ENCODE results near the gene ZNF483. TPM values are rescaled to one million over a fixed set of nuclear protein-coding genes. Genes with fewer than 3 reads are reported as not detected.
A peak's percentile ranks its signal among the peaks of the same experiment; 100 is the strongest.
"Not testable (repeated sequence)": the region's sequence is repeated elsewhere in the genome, so short reads cannot be mapped to it uniquely, and the experiment has no call there.

The ZNF483 gene
- total RNA-seq, 2 donors from 2014 or later, result 20.9 to 21.0 TPM

DNA sequence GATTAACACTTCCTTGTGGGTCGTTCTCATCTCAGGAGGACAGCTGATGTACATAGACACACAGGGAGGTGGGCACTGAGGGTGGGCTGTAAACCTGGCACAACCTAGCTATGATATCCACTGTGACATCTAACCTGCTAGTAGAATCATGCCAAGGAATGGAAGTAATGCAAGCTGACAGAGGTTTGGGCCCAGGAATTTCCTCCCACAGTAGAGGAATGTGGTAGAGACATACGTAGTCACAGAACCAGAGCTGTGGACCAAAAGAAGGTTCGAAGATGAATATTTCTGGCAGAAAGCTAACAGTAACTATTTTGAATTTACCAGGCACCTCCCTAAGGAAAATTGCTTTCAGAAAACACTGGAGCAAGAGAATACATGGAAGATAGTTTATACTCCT is 90.9 kb downstream of the ZNF483 start:
- Mint-ChIP-seq H3K36me3 (ENCODE audit: low read depth) (no peaks in the 10 kb centered on the region), H3K27me3 (ENCODE audit: insufficient read depth) (peaks cover 3% of the 10 kb centered on the region), H3K4me3 (no peak overlapping the region), H3K27ac (no peak overlapping the region), H3K9me3 (peaks cover 15% of the 10 kb centered on the region), H3K4me1 (peaks cover 14% of the 10 kb centered on the region)
- Histone ChIP-seq H3K27ac (ENCODE audit: low read depth, low read length) (no peak overlapping the region), H3K9ac (ENCODE audit: extremely low read depth, low read length, poor library complexity, severe bottlenecking) (no peak overlapping the region), H3K4me3 (ENCODE audit: low read length) (no peak overlapping the region), H3K9me3 (ENCODE audit: control insufficient read depth, low read length) (no peaks in the 10 kb centered on the region), H3K4me1 (ENCODE audit: control insufficient read depth, insufficient read depth, low read length) (no peaks in the 10 kb centered on the region), H3K36me3 (ENCODE audit: control insufficient read depth, insufficient read depth, low read length) (no peaks in the 10 kb centered on the region), H3K27me3 (ENCODE audit: control insufficient read depth, insufficient read depth, low read length, poor library complexity, severe bottlenecking) (no peaks in the 10 kb centered on the region)
- 79 to 100% methylated on average over 2 to 3 of the region's 3 CpGs for WGBS, 2 experiments (ENCODE audit: insufficient coverage in 1 of 2, insufficient read length in 1 of 2)
- TF ChIP-seq, protein P1, sequence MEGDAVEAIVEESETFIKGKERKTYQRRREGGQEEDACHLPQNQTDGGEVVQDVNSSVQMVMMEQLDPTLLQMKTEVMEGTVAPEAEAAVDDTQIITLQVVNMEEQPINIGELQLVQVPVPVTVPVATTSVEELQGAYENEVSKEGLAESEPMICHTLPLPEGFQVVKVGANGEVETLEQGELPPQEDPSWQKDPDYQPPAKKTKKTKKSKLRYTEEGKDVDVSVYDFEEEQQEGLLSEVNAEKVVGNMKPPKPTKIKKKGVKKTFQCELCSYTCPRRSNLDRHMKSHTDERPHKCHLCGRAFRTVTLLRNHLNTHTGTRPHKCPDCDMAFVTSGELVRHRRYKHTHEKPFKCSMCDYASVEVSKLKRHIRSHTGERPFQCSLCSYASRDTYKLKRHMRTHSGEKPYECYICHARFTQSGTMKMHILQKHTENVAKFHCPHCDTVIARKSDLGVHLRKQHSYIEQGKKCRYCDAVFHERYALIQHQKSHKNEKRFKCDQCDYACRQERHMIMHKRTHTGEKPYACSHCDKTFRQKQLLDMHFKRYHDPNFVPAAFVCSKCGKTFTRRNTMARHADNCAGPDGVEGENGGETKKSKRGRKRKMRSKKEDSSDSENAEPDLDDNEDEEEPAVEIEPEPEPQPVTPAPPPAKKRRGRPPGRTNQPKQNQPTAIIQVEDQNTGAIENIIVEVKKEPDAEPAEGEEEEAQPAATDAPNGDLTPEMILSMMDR (conservative IDR thresholded peaks at IDR 0.05), result no peak
- DNase-seq, result no peak

DNA sequence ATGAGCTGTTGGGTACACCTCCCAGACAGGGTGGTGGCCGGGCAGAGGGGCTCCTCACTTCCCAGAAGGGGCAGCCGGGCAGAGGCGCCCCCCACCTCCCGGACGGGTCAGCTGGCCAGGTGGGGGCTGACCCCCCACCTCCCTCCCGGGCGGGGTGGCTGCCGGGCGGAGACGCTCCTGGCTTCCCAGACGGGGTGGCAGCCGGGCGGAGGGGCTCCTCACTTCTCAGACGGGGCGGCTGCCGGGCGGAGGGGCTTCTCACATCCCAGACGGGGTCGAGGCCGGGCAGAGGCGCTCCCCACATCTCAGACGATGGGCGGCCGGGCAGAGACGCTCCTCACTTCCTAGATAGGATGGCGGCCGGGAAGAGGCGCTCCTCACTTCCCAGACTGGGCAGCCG is 92.4 kb downstream of the ZNF483 start:
- H3K27ac ChIP-seq (ENCODE audit: low read depth, low read length); DNase-seq; H3K4me1 ChIP-seq (ENCODE audit: control insufficient read depth, insufficient read depth, low read length); H3K9ac ChIP-seq (ENCODE audit: extremely low read depth, low read length, poor library complexity, severe bottlenecking); H3K27me3 Mint-ChIP-seq (ENCODE audit: insufficient read depth); H3K36me3 ChIP-seq (ENCODE audit: control insufficient read depth, insufficient read depth, low read length); H3K36me3 Mint-ChIP-seq (ENCODE audit: low read depth); H3K9me3 ChIP-seq (ENCODE audit: control insufficient read depth, low read length); H3K4me3 Mint-ChIP-seq; H3K27ac Mint-ChIP-seq; H3K4me3 ChIP-seq (ENCODE audit: low read length); H3K27me3 ChIP-seq (ENCODE audit: control insufficient read depth, insufficient read depth, low read length, poor library complexity, severe bottlenecking): not testable (repeated sequence)
- Mint-ChIP-seq H3K9me3 (peaks cover 19% of the 10 kb centered on the region), H3K4me1 (peaks cover 13% of the 10 kb centered on the region)
- WGBS, 2 experiments (ENCODE audit: insufficient coverage in 1 of 2, insufficient read length in 1 of 2), result 92 to 100% methylated on average over 15 to 23 of the region's 29 CpGs

DNA sequence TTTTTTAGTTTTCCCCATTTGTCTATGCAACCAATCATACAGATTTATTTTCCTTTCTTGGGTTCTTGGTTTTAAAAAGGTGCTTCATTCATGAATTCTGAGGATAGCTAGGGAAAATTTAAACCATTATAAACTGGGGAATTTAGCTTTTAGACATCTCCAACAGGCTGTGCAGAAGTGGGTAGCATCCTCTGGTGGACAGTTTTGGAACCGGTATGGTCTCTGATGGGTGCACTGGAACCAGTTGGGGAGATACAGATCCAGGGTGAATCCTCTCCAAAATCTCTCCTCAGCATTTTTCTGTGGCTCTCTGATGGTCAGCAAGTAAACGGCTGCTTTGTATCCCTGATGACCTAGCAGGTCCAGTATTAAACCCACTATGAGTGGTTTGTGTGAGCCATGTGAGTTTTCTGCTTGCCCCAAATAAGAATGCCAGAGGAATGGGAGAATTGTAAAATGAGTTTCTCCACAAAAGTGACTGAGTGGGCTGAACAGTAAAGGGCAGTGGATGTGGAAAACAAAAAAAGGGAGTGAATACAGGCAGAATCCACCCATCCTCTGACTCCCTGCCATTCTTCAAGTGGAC is 97.0 kb downstream of the ZNF483 start:
- H3K36me3 ChIP-seq (ENCODE audit: control insufficient read depth, insufficient read depth, low read length), result no peaks in the 10 kb centered on the region
- H3K27ac Mint-ChIP-seq, result no peak overlapping the region
- peak; percentile 68 for DNase-seq
- H3K4me3 ChIP-seq (ENCODE audit: low read length), result no peak overlapping the region
- H3K4me1 Mint-ChIP-seq, result peaks cover 9% of the 10 kb centered on the region
- WGBS, 2 experiments (ENCODE audit: insufficient coverage in 1 of 2, insufficient read length in 1 of 2), result 0 to 51% methylated on average over 1 to 2 of the region's 2 CpGs
- H3K9ac ChIP-seq (ENCODE audit: extremely low read depth, low read length, poor library complexity, severe bottlenecking), result no peak overlapping the region
- H3K4me3 Mint-ChIP-seq, result no peak overlapping the region
- no peaks in the 10 kb centered on the region for H3K27me3 ChIP-seq (ENCODE audit: control insufficient read depth, insufficient read depth, low read length, poor library complexity, severe bottlenecking)
- no peaks in the 10 kb centered on the region for H3K27me3 Mint-ChIP-seq (ENCODE audit: insufficient read depth)
- H3K9me3 Mint-ChIP-seq, result peaks cover 24% of the 10 kb centered on the region
- H3K36me3 Mint-ChIP-seq (ENCODE audit: low read depth), result no peaks in the 10 kb centered on the region
- H3K4me1 ChIP-seq (ENCODE audit: control insufficient read depth, insufficient read depth, low read length), result no peaks in the 10 kb centered on the region
- H3K9me3 ChIP-seq (ENCODE audit: control insufficient read depth, low read length), result no peaks in the 10 kb centered on the region
- TF ChIP-seq, protein P1 (conservative IDR thresholded peaks at IDR 0.05), result peak; percentile 81
- H3K27ac ChIP-seq (ENCODE audit: low read depth, low read length), result no peak overlapping the region

DNA sequence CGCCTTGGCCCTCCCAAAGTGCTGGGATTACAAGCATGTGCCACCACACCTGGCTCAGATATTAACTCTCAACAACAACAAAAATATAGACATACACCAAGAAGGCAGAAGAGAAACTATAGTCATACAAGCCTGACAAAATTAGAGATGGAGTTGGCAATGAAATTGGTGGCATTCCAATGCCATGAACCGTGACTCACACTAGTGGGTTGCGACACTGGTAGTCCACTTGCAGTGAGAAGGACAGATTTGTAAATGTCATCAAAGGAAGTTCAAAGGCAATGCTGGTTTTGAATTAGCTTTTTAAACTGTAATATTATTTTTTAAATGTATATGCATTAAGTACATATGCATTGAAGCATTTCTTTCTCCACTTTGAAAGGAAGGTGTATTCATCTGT is 97.6 kb downstream of the ZNF483 start:
- peak overlapping the region; percentile 87 for H3K27ac Mint-ChIP-seq
- no peaks in the 10 kb centered on the region for H3K36me3 Mint-ChIP-seq (ENCODE audit: low read depth)
- no peak overlapping the region for H3K4me3 Mint-ChIP-seq
- DNase-seq, result no peak
- peaks cover 9% of the 10 kb centered on the region for H3K4me1 Mint-ChIP-seq
- peaks cover 22% of the 10 kb centered on the region for H3K9me3 Mint-ChIP-seq
- no peaks in the 10 kb centered on the region for H3K9me3 ChIP-seq (ENCODE audit: control insufficient read depth, low read length)
- H3K27ac ChIP-seq (ENCODE audit: low read depth, low read length), result no peak overlapping the region
- TF ChIP-seq, protein P1 (conservative IDR thresholded peaks at IDR 0.05), result no peak
- no peak overlapping the region for H3K4me3 ChIP-seq (ENCODE audit: low read length)
- WGBS, 2 experiments (ENCODE audit: insufficient coverage in 1 of 2, insufficient read length in 1 of 2), result 91 to 100% methylated on average over 2 to 3 of the region's 3 CpGs
- no peaks in the 10 kb centered on the region for H3K27me3 ChIP-seq (ENCODE audit: control insufficient read depth, insufficient read depth, low read length, poor library complexity, severe bottlenecking)
- H3K27me3 Mint-ChIP-seq (ENCODE audit: insufficient read depth), result no peaks in the 10 kb centered on the region
- H3K4me1 ChIP-seq (ENCODE audit: control insufficient read depth, insufficient read depth, low read length), result no peaks in the 10 kb centered on the region
- H3K36me3 ChIP-seq (ENCODE audit: control insufficient read depth, insufficient read depth, low read length), result no peaks in the 10 kb centered on the region
- no peak overlapping the region for H3K9ac ChIP-seq (ENCODE audit: extremely low read depth, low read length, poor library complexity, severe bottlenecking)
